Coronary artery (tissue), 2 donors: Measurements from ENCODE around the gene TRAPPC3L.

ENCODE experiments used
- DNase-seq: peaks from one replicate; pipeline ENCODE4 v3.0.0-alpha.2; 2017; ENCODE audit warnings: low spot score
- H3K27ac ChIP-seq, 2 donors: fragments of 200-600 bp; sonication (generic); one replicate each; pipeline ENCODE4 v1.5.1; 2016 to 2019
- H3K4me3 ChIP-seq: fragments of 200-600 bp; sonication (generic); 2 replicates; pipeline ENCODE4 v1.5.1; 2016; ENCODE audit warnings: mild to moderate bottlenecking, moderate library complexity
- TF ChIP-seq, protein P1 (sequence below): fragments of 200-600 bp; sonication (generic); IDR thresholded peaks from one replicate; pipeline ENCODE4 v1.5.1; 2019; ENCODE audit warnings: antibody characterized with exemption

The TRAPPC3L gene

DNA sequence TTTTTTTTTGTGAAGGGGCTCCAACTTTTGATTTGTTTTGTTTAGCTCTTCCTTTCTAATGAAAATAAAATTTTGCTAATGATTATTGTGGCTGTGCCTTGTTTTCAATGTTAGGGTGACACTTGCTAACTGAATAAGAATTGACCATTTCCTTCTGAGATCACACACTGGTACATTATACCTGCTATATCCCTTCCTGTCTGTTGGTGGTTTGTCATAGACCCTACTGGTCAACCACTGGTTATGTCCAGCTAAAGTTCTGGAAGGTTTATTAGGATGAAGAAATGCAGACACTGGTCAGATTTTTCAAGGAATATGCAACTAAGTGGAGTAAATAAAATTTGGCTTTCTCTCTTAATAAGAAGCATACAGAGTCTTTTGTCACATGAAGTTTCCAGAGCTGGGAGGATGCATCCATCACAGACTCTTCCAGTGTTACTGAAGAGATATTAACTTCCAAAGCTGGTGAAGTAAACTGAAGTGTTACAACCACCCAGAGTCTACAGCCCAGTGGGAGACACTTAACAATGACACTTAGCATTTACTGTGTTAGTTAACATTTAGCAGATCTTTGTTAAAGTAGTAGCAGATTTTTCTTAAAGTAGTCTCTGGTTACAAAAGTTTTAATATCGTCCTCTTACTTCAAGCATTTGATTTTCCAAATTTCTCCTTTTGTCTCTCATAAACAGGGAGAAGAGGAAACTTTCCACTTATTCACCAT, 53.7 kb downstream of the TRAPPC3L start:
- DNase-seq = no peak
- H3K4me3 ChIP-seq = no peak overlapping the region
- TF ChIP-seq, protein P1, sequence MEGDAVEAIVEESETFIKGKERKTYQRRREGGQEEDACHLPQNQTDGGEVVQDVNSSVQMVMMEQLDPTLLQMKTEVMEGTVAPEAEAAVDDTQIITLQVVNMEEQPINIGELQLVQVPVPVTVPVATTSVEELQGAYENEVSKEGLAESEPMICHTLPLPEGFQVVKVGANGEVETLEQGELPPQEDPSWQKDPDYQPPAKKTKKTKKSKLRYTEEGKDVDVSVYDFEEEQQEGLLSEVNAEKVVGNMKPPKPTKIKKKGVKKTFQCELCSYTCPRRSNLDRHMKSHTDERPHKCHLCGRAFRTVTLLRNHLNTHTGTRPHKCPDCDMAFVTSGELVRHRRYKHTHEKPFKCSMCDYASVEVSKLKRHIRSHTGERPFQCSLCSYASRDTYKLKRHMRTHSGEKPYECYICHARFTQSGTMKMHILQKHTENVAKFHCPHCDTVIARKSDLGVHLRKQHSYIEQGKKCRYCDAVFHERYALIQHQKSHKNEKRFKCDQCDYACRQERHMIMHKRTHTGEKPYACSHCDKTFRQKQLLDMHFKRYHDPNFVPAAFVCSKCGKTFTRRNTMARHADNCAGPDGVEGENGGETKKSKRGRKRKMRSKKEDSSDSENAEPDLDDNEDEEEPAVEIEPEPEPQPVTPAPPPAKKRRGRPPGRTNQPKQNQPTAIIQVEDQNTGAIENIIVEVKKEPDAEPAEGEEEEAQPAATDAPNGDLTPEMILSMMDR = no peak
- H3K27ac ChIP-seq = no peak overlapping the region

DNA sequence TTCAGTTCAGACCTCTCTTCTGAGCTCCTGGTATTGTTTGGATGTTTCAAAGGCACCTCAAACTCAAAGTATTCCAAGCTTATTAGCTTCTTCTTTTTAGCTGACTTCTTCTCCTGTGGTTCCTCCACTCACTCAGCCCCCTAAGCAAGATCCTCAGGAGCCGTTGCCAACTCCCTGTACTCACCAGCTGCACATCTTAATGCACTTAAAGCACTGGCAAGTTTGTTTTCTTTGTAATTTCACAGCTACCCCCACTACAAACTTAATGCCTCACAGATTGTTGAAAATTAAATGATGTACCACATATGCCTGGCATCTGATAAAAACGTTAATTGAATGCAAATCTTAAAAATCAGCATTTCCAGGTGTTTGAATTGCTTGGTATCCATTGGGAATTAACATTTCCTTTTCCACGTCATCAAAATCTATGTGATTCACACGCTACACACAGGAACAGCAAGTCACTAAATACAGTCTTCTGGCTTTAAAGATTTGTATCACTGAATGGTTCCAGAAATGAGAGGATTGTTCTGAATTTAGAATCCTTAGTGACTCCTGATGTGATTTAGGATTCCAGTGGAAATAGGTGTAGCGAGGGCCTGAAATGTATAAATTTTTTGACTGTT, 59.8 kb downstream of the TRAPPC3L start:
- Histone ChIP-seq H3K4me3 (no peak overlapping the region), H3K27ac (no peak overlapping the region)
- DNase-seq = no peak
- TF ChIP-seq, protein P1 = no peak

DNA sequence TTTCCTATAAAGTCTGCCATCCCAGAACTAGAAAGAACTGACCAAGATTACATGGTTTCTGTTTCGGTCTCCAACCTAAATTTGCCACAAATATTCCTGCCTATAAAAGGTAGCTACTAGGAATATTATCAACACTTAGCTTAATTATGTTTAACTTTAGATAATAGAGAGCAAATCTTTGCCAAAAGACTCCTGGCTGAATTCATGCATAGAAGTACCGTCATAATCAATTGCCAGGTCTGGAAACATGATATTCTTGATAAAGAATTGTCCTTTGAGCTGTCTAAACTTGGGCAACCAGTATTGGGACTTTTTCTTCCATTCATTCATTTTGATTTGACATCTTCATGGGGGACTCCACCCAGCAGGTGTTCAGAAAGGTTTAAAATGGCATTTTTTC, 61.9 kb downstream of the TRAPPC3L start:
- H3K4me3 ChIP-seq = no peak overlapping the region
- TF ChIP-seq, protein P1 = no peak
- no peak for DNase-seq

DNA sequence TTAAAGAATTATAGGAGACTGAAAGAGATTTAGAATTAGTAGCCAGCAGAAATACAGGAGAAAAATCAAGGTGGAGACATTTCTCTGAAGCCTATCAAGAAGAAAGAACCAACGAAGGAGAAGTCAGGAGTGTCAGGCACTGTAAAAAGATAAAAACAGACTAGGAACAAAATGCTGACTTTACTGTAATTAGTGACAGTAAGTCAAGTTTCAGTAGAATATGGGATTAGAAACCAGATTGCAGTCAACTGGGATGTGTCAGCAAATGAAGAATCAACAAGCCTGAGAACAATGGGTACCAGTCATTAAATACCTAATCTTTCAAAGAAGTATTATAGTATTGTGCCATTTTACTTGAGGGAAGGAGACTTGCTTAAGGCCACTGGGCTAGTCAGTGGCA, 62.7 kb downstream of the TRAPPC3L start:
- no peak for DNase-seq
- H3K27ac ChIP-seq = no peak overlapping the region
- no peak overlapping the region for H3K4me3 ChIP-seq
- TF ChIP-seq, protein P1 = no peak

More for the DNA sequence above, 61.9 kb downstream of the TRAPPC3L start:
- no peak overlapping the region for H3K27ac ChIP-seq

DNA sequence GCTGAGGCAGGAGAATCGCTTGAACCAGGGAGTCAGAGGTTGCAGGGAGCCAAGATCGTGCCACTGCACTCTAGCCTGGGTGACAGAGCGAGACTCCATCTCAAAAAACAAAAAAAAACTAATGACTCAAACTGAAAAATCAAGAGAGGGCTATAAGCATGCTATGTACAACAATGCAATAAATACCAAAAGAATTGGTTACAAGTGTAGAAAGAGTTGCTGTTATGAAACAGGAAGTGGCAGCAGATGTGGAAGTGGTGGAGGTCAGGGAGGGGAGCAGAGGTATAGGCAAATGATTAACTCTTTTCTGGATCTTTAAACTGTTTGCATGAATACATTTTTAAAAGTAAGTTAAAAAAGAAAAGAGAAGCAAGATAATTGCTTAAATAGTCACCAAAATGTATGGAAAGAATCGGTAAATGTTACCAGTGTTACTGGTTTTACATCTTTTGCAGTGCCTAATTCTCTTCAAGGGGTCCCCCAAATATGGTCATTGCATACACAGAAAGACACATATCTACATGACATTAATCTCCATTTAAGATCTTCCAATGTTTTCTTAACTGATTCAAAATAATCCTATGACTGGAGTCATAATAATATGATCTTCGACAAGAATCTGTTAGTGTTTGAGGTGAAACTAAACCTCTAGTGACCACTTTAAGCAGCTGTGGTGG, 69.3 kb downstream of the TRAPPC3L start:
- no peak for DNase-seq
- Histone ChIP-seq H3K4me3 (no peak overlapping the region), H3K27ac (no peak overlapping the region)
- TF ChIP-seq, protein P1 = no peak

DNA sequence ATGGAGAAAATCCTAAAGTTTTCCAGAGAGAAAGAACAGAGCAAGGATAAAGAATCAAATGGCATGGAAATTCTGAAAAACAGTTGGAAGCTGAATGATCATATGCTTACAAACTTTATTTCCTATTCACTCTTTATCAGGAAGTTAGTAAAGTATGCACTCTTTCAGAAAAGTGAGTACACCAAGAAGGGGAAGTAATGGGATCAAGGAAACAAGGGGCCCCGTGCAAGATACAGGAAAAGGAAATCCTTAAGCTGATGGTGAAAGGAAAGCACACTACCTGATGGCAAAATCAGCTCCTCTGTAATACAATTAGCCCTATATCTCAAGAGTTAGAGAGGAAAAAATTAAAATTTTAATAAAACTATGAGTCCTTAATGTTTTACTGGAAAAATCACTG, 70.3 kb downstream of the TRAPPC3L start:
- no peak for DNase-seq
- no peak overlapping the region for H3K4me3 ChIP-seq
- H3K27ac ChIP-seq = no peak overlapping the region
- TF ChIP-seq, protein P1 = no peak

DNA sequence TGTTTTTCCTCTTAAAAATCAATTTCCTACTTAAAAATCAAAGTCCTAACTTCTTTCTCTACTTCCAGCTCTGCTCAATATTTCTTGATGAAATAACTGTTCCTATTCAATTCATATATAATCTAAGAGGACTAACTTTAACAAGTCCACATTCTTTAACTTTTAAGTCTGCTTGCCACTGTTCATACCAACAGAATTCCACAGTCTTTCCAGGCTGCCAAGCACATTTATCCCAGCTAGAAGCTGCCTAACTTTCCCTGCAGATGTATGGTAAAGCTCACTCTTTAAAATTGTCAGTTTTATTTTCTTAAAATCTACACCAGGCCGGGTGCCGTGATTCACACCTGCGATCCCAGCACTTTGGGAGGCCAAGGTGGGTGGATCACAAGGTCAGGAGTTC, 72.8 kb downstream of the TRAPPC3L start:
- no peak for DNase-seq
- TF ChIP-seq, protein P1 = no peak
- Histone ChIP-seq H3K4me3 (no peak overlapping the region), H3K27ac (no peak overlapping the region)
